ENCODE measurements around the gene VAMP8. TPM values are rescaled to one million over a fixed set of nuclear protein-coding genes. Genes with fewer than 3 reads are reported as not detected.

Gene VAMP8
- total RNA-seq, 1 experiment from 2014 or later: 90.8 TPM

DNA sequence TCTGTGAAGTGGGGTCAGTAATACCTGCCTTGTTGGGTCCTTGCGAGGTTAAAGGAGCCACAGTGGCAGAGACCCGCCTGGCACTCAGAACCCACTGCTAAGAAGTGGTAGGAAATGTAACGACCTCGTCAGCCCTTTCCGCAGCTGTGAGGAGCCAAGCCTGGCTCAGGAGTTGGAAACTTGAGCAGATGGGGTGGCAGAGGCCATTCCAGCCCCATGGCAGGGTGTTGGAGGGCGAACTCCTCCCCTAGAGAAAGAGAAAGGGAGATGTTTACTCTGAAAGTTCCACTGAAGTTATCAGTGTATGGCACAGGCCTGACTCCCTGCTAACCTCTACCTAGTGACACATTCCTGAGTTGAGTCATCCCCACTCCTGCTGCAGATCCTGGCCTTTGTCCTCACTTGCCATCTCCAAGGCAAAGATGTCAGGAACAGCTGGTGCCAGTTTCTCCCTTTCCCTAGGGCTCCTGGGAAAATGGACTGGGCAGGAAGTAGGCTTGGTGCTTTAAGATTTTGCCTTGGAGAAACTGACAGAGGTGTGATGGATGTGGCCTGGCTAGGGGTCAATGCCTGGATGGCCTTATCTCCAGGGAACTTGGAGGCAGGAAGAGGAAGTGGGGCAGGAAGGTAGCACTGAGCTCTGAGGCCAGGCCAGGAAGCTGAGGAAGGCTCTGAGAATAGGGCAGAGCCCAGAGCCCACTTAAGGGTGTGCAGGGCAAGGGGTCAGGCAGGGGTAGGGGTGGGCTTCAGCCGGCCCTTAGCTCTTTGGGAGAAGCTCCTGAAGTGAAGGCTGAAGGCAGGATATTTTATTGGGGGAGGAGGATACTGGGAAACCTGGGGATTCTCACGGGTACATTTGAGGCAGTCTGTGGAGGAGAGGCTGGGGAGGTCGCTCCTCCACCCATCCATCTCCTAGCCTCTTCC, 7.7 kb downstream of the VAMP8 start:
- H3K4me3 Mint-ChIP-seq (ENCODE audit: low read depth, unreplicated experiment): peak overlapping the region; percentile 51
- CTCF ChIA-PET: interaction anchor here (0.6 to 1.5 kb wide), 2 partner anchors 10 to 14 kb away, joined by 3 to 4 read pairs; partner anchors contain the start of gene RNF181
- DNase-seq: peak; percentile 47
- BruUV-seq (replicated peaks): no TSS peak
- no peaks in the 10 kb centered on the region for H3K27me3 Mint-ChIP-seq (ENCODE audit: unreplicated experiment)
- TF ChIP-seq, protein P1, sequence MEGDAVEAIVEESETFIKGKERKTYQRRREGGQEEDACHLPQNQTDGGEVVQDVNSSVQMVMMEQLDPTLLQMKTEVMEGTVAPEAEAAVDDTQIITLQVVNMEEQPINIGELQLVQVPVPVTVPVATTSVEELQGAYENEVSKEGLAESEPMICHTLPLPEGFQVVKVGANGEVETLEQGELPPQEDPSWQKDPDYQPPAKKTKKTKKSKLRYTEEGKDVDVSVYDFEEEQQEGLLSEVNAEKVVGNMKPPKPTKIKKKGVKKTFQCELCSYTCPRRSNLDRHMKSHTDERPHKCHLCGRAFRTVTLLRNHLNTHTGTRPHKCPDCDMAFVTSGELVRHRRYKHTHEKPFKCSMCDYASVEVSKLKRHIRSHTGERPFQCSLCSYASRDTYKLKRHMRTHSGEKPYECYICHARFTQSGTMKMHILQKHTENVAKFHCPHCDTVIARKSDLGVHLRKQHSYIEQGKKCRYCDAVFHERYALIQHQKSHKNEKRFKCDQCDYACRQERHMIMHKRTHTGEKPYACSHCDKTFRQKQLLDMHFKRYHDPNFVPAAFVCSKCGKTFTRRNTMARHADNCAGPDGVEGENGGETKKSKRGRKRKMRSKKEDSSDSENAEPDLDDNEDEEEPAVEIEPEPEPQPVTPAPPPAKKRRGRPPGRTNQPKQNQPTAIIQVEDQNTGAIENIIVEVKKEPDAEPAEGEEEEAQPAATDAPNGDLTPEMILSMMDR (IDR thresholded peaks at IDR 0.05; ENCODE audit: unreplicated experiment): no peak
- peaks cover 18% of the 10 kb centered on the region for H3K4me1 Mint-ChIP-seq (ENCODE audit: low read depth, unreplicated experiment)
- intact Hi-C loops (cut with micrococcal nuclease; ENCODE audit: unreplicated experiment): no loop called here
- peaks cover 3% of the 10 kb centered on the region for H3K36me3 Mint-ChIP-seq (ENCODE audit: insufficient read depth, unreplicated experiment)
- H3K9me3 Mint-ChIP-seq (ENCODE audit: low read depth, unreplicated experiment): no peaks in the 10 kb centered on the region
- peak overlapping the region; percentile 80 for H3K27ac Mint-ChIP-seq (ENCODE audit: unreplicated experiment)

DNA sequence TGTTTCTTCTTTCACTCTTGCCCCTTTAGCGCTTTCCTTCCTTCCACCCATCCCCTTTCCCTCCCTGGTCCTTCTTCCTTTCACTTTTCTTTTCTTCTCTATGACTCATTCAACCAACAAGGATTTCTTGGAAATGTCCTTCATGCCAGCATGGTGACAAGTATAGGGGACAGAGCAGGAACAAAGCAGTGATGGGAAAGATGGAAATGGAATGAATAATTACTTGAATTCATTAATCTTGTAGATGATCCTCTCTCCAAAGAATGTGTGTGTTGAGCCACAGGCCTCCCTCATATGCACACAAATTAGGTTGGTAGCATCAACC, 8.4 kb downstream of the VAMP8 start:
- no peak for DNase-seq
- intact Hi-C loops (cut with micrococcal nuclease; ENCODE audit: unreplicated experiment): no loop called here
- H3K9me3 Mint-ChIP-seq (ENCODE audit: low read depth, unreplicated experiment): no peaks in the 10 kb centered on the region
- BruUV-seq (replicated peaks): no TSS peak
- no peaks in the 10 kb centered on the region for H3K27me3 Mint-ChIP-seq (ENCODE audit: unreplicated experiment)
- H3K4me1 Mint-ChIP-seq (ENCODE audit: low read depth, unreplicated experiment): peaks cover 24% of the 10 kb centered on the region
- CTCF ChIA-PET: interaction anchor here (1.5 kb wide), 1 partner anchor 10 kb away, joined by 4 read pairs; the partner anchor contains the start of gene RNF181
- H3K27ac Mint-ChIP-seq (ENCODE audit: unreplicated experiment): peak overlapping the region; percentile 80
- TF ChIP-seq, protein P1 (IDR thresholded peaks at IDR 0.05; ENCODE audit: unreplicated experiment): no peak
- peak overlapping the region; percentile 51 for H3K4me3 Mint-ChIP-seq (ENCODE audit: low read depth, unreplicated experiment)
- no peaks in the 10 kb centered on the region for H3K36me3 Mint-ChIP-seq (ENCODE audit: insufficient read depth, unreplicated experiment)

DNA sequence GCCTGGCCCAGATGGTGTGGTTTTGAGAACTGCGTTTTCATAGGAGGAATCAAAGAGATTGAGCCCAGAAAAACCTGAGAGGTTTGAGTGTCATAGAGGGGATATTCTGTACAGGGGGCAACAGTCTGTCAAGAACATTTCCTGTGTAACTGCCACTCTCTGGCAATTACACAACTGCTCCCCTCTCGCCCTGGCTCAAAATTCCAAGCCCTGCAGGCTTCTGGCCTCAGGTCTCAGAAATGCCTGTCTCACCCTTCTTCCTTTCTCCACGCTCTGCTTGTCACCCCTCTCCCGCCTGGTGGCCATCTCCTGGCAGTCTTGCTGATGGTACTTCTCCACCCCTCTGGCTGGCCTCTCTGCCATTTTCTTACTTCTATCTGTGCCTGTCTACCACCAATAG, 10.8 kb downstream of the VAMP8 start:
- Mint-ChIP-seq H3K4me1 (ENCODE audit: low read depth, unreplicated experiment) (peaks cover 32% of the 10 kb centered on the region), H3K27me3 (ENCODE audit: unreplicated experiment) (no peaks in the 10 kb centered on the region), H3K4me3 (ENCODE audit: low read depth, unreplicated experiment) (no peak overlapping the region), H3K9me3 (ENCODE audit: low read depth, unreplicated experiment) (no peaks in the 10 kb centered on the region), H3K36me3 (ENCODE audit: insufficient read depth, unreplicated experiment) (no peaks in the 10 kb centered on the region), H3K27ac (ENCODE audit: unreplicated experiment) (no peak overlapping the region)
- TF ChIP-seq, protein P1 (IDR thresholded peaks at IDR 0.05; ENCODE audit: unreplicated experiment): no peak
- no TSS peak for BruUV-seq (replicated peaks)
- CTCF ChIA-PET: no interaction called here
- no peak for DNase-seq
- intact Hi-C loops (cut with micrococcal nuclease; ENCODE audit: unreplicated experiment): no loop called here

DNA sequence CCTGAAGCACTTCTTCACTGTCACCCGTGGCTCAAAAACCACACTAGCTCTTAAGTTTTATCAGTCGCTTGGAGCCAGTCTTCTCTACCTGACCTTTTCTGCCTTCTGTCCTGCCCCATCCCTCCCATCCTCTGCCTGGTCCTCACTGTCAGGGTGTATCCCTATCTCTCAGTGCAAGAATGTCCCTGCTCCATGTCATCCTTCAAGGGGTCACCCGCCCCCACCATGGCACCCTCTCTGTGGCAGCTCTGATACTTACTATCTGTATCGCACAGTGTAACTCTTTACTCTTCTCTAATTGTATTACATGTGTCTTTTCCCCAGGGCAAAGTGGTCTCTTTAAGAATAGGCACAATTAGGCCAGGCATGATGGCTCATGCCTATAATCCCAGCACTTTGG, 11.3 kb downstream of the VAMP8 start:
- no TSS peak for BruUV-seq (replicated peaks)
- Mint-ChIP-seq H3K27me3 (ENCODE audit: unreplicated experiment) (no peaks in the 10 kb centered on the region), H3K4me1 (ENCODE audit: low read depth, unreplicated experiment) (peaks cover 32% of the 10 kb centered on the region), H3K27ac (ENCODE audit: unreplicated experiment) (no peak overlapping the region), H3K4me3 (ENCODE audit: low read depth, unreplicated experiment) (no peak overlapping the region), H3K36me3 (ENCODE audit: insufficient read depth, unreplicated experiment) (no peaks in the 10 kb centered on the region), H3K9me3 (ENCODE audit: low read depth, unreplicated experiment) (no peaks in the 10 kb centered on the region)
- CTCF ChIA-PET: no interaction called here
- intact Hi-C loops (cut with micrococcal nuclease; ENCODE audit: unreplicated experiment): no loop called here
- TF ChIP-seq, protein P1 (IDR thresholded peaks at IDR 0.05; ENCODE audit: unreplicated experiment): no peak
- no peak for DNase-seq
